ENCODE results near the gene PABPN1L. TPM values are rescaled to one million over a fixed set of nuclear protein-coding genes. Genes with fewer than 3 reads are reported as not detected.
"Not testable (repeated sequence)": the region's sequence is repeated elsewhere in the genome, so short reads cannot be mapped to it uniquely, and the experiment has no call there.

The PABPN1L gene
- polyA plus RNA-seq, 1 donor from 2014 or later, result not detected

- H3K36me3 Mint-ChIP-seq, H3K4me1 Mint-ChIP-seq, H3K27me3 Mint-ChIP-seq, H3K9me3 Mint-ChIP-seq: not testable (repeated sequence)
- Mint-ChIP-seq H3K27ac (peak overlapping the region in 2 of 3 donors; percentile 51 to 86), H3K4me3 (peak overlapping the region in 2 of 4 donors; percentile 68 to 77)
Observed at GRCh38 chr16:88894266-88894665, 27.8 kb upstream of the PABPN1L start.

DNA sequence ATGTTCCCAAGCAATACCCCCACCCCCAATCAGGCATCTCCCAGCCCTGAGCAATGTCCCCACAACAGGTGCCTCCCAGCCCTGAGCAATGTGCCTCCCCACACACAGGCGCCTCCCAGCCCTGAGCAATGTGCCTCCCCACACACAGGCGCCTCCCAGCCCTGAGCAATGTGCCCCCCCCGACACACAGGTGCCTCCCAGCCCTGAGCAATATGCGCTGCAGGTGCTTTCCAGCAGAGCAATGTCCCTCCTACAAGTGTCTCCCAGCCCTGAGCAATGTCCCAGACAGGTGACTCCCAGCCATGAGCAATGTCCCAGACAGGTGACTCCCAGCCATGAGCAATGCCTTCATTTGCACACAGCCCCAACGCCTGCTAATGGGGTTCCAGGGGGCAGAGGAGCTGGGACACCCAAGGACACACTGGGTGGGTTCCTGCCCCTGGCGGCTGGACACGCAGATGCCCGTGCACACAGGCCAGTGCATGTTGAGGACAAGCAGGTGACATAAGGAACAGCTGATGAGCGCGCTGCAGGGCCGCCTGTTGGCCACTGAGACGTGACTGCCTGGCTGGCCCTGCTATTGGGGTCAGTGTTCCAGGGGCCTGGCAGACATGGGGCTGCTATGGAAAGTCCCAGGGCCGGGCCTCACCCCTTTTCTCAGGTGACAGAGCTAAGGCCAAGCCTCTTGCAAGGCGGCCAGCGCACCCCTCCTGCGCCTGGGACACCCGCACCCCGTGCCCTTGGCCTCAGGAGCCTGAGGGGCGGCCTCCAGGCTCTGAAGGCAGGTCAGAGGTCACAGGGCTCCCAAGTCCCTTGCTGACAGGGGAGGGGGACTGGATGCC is 26.9 kb upstream of the PABPN1L start:
- no peak overlapping the region for H3K4me3 Mint-ChIP-seq
- no peaks in the 10 kb centered on the region for H3K27me3 Mint-ChIP-seq
- H3K27ac Mint-ChIP-seq, result peak overlapping the region in 1 of 3 donors; percentile 21
- H3K36me3 Mint-ChIP-seq, result no peaks in the 10 kb centered on the region
- H3K9me3 Mint-ChIP-seq, result no peaks in the 10 kb centered on the region
- H3K4me1 Mint-ChIP-seq, result peaks cover 2 to 5% (median 4%) of the 10 kb centered on the region in 3 donors

GRCh38 chr16:88892065-88892464 is 25.6 kb upstream of the PABPN1L start:
- Mint-ChIP-seq H3K27me3 (no peaks in the 10 kb centered on the region), H3K27ac (no peak overlapping the region), H3K4me1 (peaks cover 2 to 5% (median 4%) of the 10 kb centered on the region in 3 donors), H3K4me3 (no peak overlapping the region), H3K9me3 (no peaks in the 10 kb centered on the region), H3K36me3 (no peaks in the 10 kb centered on the region)

- H3K36me3 Mint-ChIP-seq, result peaks cover 1% of the 10 kb centered on the region
- no peaks in the 10 kb centered on the region for H3K27me3 Mint-ChIP-seq
- H3K4me1 Mint-ChIP-seq, result peaks cover 2 to 5% (median 4%) of the 10 kb centered on the region in 3 donors
- no peak overlapping the region for H3K27ac Mint-ChIP-seq
- no peaks in the 10 kb centered on the region for H3K9me3 Mint-ChIP-seq
- no peak overlapping the region for H3K4me3 Mint-ChIP-seq
Observed at GRCh38 chr16:88891083-88891482, 24.6 kb upstream of the PABPN1L start.

GRCh38 chr16:88889702-88890352 is 23.4 kb upstream of the PABPN1L start:
- not testable (repeated sequence) for H3K27me3 Mint-ChIP-seq, H3K4me3 Mint-ChIP-seq, H3K36me3 Mint-ChIP-seq

GRCh38 chr16:88888461-88889387 is 22.3 kb upstream of the PABPN1L start:
- no peaks in the 10 kb centered on the region for H3K9me3 Mint-ChIP-seq
- peaks cover 1% of the 10 kb centered on the region for H3K36me3 Mint-ChIP-seq
- H3K27ac Mint-ChIP-seq, result no peak overlapping the region
- no peak overlapping the region for H3K4me3 Mint-ChIP-seq
- H3K4me1 Mint-ChIP-seq, result no peaks in the 10 kb centered on the region
- H3K27me3 Mint-ChIP-seq, result no peaks in the 10 kb centered on the region

More at GRCh38 chr16:88889702-88890352, 23.4 kb upstream of the PABPN1L start:
- not testable (repeated sequence) for H3K9me3 Mint-ChIP-seq, H3K4me1 Mint-ChIP-seq
- H3K27ac Mint-ChIP-seq, result peak overlapping the region in 2 of 3 donors; percentile 53 to 71

GRCh38 chr16:88888057-88888456 is 21.6 kb upstream of the PABPN1L start:
- H3K27ac Mint-ChIP-seq, result no peak overlapping the region
- H3K4me3 Mint-ChIP-seq, result no peak overlapping the region
- no peaks in the 10 kb centered on the region for H3K27me3 Mint-ChIP-seq
- H3K36me3 Mint-ChIP-seq, result peaks cover 1% of the 10 kb centered on the region
- no peaks in the 10 kb centered on the region for H3K4me1 Mint-ChIP-seq
- no peaks in the 10 kb centered on the region for H3K9me3 Mint-ChIP-seq

DNA sequence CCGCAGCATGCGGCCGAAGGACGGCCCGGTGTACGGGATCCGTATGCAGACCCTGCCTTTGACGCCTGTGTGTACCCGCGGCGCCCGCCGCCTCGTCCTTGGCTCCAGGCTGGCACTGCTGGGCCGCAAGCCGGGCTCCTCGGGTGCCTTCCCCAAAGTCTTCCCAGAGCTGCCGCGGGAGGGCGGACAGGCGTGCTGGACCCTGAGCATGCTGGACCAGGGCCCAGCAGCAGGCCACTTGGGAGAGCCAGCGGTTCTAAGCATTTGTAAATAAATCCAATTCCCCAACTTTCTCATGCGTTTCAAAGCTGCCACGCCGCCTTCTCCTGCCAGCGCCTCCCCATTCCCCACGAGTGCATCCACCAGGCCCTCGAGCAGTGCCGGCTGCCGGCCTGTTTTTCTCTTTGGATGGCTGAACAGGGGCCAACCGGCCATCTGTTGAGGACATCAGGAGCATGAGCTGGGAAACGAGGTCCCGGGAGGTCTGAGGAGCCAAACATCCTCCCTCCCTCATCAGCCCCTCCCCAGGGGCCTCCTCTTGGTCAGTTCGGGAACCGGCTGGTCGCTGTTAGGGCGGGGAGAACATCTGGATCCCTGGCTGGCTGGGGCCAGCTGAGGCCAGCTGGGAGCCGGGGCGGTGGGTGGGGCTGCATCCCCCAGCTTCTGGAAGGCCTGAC is 20.5 kb upstream of the PABPN1L start:
- Mint-ChIP-seq H3K27ac (no peak overlapping the region), H3K9me3 (no peaks in the 10 kb centered on the region), H3K4me3 (peak overlapping the region in 1 of 4 donors; percentile 41)

GRCh38 chr16:88886420-88886844 is 20.0 kb upstream of the PABPN1L start:
- Mint-ChIP-seq H3K4me1 (peaks cover 0 to 1% (median 0%) of the 10 kb centered on the region in 3 donors), H3K9me3 (no peaks in the 10 kb centered on the region), H3K36me3 (peaks cover 1% of the 10 kb centered on the region), H3K27me3 (no peaks in the 10 kb centered on the region), H3K4me3 (no peak overlapping the region), H3K27ac (no peak overlapping the region)

More for the DNA sequence above, 20.5 kb upstream of the PABPN1L start:
- no peaks in the 10 kb centered on the region for H3K27me3 Mint-ChIP-seq
- H3K36me3 Mint-ChIP-seq, result peaks cover 1% of the 10 kb centered on the region
- peaks cover 0 to 1% (median 0%) of the 10 kb centered on the region in 3 donors for H3K4me1 Mint-ChIP-seq

- Mint-ChIP-seq H3K27me3 (no peaks in the 10 kb centered on the region), H3K4me3 (no peak overlapping the region), H3K27ac (no peak overlapping the region), H3K4me1 (peaks cover 0 to 1% (median 0%) of the 10 kb centered on the region in 3 donors), H3K9me3 (no peaks in the 10 kb centered on the region), H3K36me3 (peaks cover 1% of the 10 kb centered on the region)
Observed at GRCh38 chr16:88885693-88886280, 19.3 kb upstream of the PABPN1L start.

GRCh38 chr16:88884569-88885271 is 18.3 kb upstream of the PABPN1L start:
- Mint-ChIP-seq H3K4me1 (peaks cover 0 to 1% (median 0%) of the 10 kb centered on the region in 3 donors), H3K27me3 (no peaks in the 10 kb centered on the region), H3K27ac (peak overlapping the region in 1 of 3 donors; percentile 46), H3K4me3 (peak overlapping the region in 1 of 4 donors; percentile 54), H3K9me3 (no peaks in the 10 kb centered on the region), H3K36me3 (peaks cover 1% of the 10 kb centered on the region)

GRCh38 chr16:88883946-88884345 is 17.5 kb upstream of the PABPN1L start:
- H3K27me3 Mint-ChIP-seq, result no peaks in the 10 kb centered on the region
- H3K4me1 Mint-ChIP-seq, result peaks cover 0 to 1% (median 0%) of the 10 kb centered on the region in 3 donors
- H3K27ac Mint-ChIP-seq, result no peak overlapping the region
- no peak overlapping the region for H3K4me3 Mint-ChIP-seq
- H3K9me3 Mint-ChIP-seq, result no peaks in the 10 kb centered on the region
- H3K36me3 Mint-ChIP-seq, result peaks cover 1% of the 10 kb centered on the region

DNA sequence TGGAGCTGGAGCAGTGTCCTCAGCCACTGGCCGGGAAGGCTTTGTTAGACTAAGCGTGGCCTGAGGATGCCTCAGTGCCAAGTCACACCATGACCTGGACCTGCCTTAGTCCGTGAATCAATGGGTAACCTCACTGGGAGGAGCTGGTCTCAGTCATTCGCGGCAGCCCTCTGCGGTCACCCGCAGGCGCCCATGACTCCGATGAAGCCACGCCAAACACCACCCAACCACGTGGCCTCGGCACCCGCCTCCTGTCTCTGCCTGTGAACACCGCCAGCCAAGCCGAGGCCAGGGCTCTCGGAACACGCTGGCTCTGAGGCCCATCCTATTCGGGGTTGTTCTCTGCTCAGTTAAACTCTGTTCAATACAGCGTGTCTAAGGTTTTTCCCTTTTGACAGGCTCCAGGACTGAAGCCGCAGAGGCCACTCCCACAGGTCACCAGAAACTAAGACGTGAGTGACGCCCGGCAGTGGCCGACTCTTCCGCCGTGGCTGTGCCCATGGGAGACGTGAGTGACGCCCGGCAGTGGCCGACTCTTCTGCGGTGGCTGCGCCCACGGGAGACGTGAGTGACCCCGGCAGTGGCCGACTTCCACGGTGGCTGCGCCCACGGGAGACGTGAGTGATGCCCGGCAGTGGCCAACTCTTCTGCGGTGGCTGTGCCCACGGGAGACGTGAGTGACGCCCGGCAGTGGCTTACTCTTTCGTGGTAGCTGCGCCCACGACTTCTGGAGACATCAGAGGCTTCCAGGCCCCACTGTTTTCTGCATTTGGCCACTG is 16.8 kb upstream of the PABPN1L start:
- H3K4me1 Mint-ChIP-seq, result peaks cover 0 to 1% (median 0%) of the 10 kb centered on the region in 3 donors
- no peak overlapping the region for H3K27ac Mint-ChIP-seq
- H3K4me3 Mint-ChIP-seq, result no peak overlapping the region
- H3K9me3 Mint-ChIP-seq, result no peaks in the 10 kb centered on the region
- H3K27me3 Mint-ChIP-seq, result no peaks in the 10 kb centered on the region
- H3K36me3 Mint-ChIP-seq, result peaks cover 1% of the 10 kb centered on the region

Data from IgD-negative memory B cell (primary cell).